Measurements from ENCODE around the gene PEMT.

The PEMT gene

GRCh38 chr17:17605083-17605728, 13.7 kb upstream of the PEMT start:
- DNase-seq = no peak

GRCh38 chr17:17603895-17604225, 12.4 kb upstream of the PEMT start:
- DNase-seq = no peak

- DNase-seq = no peak
These were observed 11.8 kb upstream of the PEMT start for GRCh38 chr17:17603178-17603894.

GRCh38 chr17:17599965-17600364, 8.5 kb upstream of the PEMT start:
- no peak for DNase-seq

GRCh38 chr17:17598003-17598402, 6.5 kb upstream of the PEMT start:
- DNase-seq = no peak

- DNase-seq = no peak
These were observed 4.2 kb upstream of the PEMT start for GRCh38 chr17:17595755-17596154.

- no peak for DNase-seq
These were observed 1.7 kb upstream of the PEMT start for GRCh38 chr17:17593222-17593620.

- peak in 1 of 56 donors; percentile 38 for DNase-seq
These were observed 589 bp downstream of the PEMT start for GRCh38 chr17:17590883-17591354.

- DNase-seq = no peak
These were observed 1.3 kb downstream of the PEMT start for GRCh38 chr17:17590141-17590751.

- no peak for DNase-seq
These were observed 3.7 kb downstream of the PEMT start for GRCh38 chr17:17587614-17588337.

- DNase-seq = no peak
These were observed 9.1 kb downstream of the PEMT start for GRCh38 chr17:17582372-17582771.

- DNase-seq = no peak
These were observed 10.0 kb downstream of the PEMT start for GRCh38 chr17:17581509-17581908.

GRCh38 chr17:17580662-17581470, 10.6 kb downstream of the PEMT start:
- no peak for DNase-seq

GRCh38 chr17:17579691-17580090, 11.8 kb downstream of the PEMT start:
- DNase-seq = no peak

GRCh38 chr17:17577373-17577772, 14.1 kb downstream of the PEMT start:
- no peak for DNase-seq

GRCh38 chr17:17576772-17577234, 14.7 kb downstream of the PEMT start:
- no peak for DNase-seq

- no peak for DNase-seq
These were observed 15.9 kb downstream of the PEMT start for GRCh38 chr17:17575360-17576251.

GRCh38 chr17:17573912-17574311, 17.6 kb downstream of the PEMT start:
- no peak for DNase-seq

GRCh38 chr17:17572010-17572785, 19.3 kb downstream of the PEMT start:
- no peak for DNase-seq

Data from nucleus accumbens (tissue), 56 donors.